Omental fat pad (tissue), 4 donors: ENCODE measurements around the gene RBFOX1. TPM values are rescaled to one million over a fixed set of nuclear protein-coding genes. Genes with fewer than 3 reads are reported as not detected.

Experiments used
- ATAC-seq: fragments of 150-250 bp; one replicate; pipeline ENCODE4 v1.9.1; 2016; ENCODE audit warnings: mild to moderate bottlenecking, moderate library complexity; ENCODE audit not compliant: low FRiP score
- DNase-seq: peaks from one replicate; pipeline ENCODE4 v3.0.0-alpha.2; 2019; ENCODE audit warnings: low spot score
- CTCF ChIP-seq, 3 donors: fragments of 450-650 bp; IDR thresholded peaks; one replicate each; pipeline ENCODE4 v1.5.1; 2016 to 2017; ENCODE audit warnings: antibody characterized with exemption in 3 of 3, mild to moderate bottlenecking in 3 of 3, moderate library complexity in 2 of 3
- total RNA-seq, 4 donors: library from RNA; depleted of rRNA; stranded (reverse); fragments of >200 nt; gene quantifications; one replicate each; pipeline ENCODE4 v1.1.0, GENCODE V29; 2016

Gene RBFOX1
- total RNA-seq, 4 donors from 2014 or later = 0.24 to 2.9 (median 1.1) TPM; not detected in 1

DNA sequence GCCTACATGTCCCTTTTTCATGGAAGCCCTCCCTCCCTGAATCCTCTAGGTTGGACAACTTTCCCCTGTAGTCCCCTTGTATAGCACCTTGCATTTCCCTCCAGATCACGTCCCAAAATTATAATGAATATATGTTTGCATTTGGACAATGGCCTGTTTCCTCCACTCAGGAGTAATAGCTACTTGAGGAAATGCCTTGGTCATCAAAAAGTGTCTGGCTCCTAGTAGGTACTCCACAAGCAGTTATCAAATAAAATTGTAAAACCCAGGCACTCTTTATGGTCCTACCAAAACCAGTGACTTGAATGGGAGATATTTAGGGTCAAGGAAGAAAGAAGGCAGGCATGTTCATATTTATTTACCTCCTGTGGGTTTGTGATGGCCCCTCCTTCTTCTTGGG, 59.6 kb downstream of the RBFOX1 start:
- ATAC-seq (no peak), DNase-seq (no peak)
- no peak for TF ChIP-seq CTCF (IDR thresholded peaks at IDR 0.05)

GRCh38 chr16:7393680-7394079, 61.0 kb downstream of the RBFOX1 start:
- no peak for ATAC-seq
- no peak for TF ChIP-seq CTCF (IDR thresholded peaks at IDR 0.05)
- no peak for DNase-seq

DNA sequence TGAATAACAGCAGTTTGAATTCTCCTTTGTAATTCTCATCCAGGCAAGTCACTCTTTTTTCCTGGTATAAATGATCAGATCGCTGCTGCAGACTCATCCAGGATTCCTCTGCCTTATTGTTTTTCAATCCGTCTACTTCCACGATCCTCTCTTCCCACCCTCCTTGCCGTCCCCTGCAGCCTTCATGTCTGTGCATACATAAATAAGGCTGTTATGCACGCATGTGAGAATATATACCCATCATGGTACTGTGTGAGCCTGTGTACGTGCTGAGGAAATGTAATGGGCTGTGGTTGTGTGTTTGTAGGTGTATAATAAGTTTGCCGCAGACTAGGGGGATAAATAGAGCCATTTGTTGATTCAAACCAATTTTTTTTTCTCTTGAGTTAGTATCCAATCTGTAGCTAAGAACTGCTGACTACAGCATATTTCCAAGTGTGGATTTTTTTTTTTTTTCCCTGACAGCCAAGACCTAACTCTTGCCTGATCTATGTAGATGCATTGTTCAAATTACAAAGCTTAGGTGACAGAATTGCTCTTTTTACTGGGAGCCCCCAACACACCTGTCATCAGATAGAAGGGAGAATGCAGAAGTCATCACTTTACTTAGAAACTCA, 62.2 kb downstream of the RBFOX1 start:
- TF ChIP-seq CTCF (IDR thresholded peaks at IDR 0.05) = no peak
- ATAC-seq (no peak), DNase-seq (no peak)

DNA sequence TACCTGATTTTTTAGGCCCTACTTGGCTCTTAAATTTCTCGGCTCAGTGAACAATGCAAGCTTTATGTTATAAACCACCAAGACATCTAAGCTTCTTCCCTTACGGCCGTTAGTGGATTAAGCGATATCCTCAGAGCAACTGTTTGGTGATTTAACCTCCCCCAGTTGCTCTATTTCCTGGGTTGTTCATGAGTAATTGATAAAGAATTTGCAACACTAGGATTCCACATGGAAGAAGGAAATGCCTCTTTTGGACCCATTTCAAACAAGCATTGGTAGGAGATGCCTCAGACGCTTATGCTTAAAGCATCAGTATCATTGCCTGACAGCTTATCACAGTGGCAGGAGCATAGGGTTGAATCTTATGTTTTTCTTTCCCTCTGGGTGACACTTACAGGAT, 65.3 kb downstream of the RBFOX1 start:
- no peak for TF ChIP-seq CTCF (IDR thresholded peaks at IDR 0.05)
- DNase-seq = no peak
- peak; percentile 78 for ATAC-seq

DNA sequence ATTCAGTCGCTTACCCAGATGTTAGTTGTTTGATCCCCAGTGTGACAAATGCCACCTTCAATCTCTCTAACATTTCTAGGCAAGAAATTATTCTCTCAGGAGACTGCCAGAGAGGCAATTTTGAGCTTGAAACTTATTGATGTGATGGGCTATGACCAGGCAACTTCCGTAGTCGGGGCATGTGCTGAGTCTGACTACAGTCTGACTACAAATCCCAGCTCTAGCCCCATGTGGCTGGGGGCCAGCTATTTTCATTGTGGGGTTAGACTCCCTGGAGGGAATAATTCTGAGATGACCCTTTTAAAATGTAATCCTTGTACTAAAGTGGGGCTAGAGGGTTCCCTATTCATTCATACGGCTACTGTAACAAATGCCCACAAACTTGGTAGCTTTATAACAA, 65.9 kb downstream of the RBFOX1 start:
- DNase-seq (no peak), ATAC-seq (no peak)
- no peak for TF ChIP-seq CTCF (IDR thresholded peaks at IDR 0.05)

GRCh38 chr16:7399296-7399695, 66.7 kb downstream of the RBFOX1 start:
- no peak for TF ChIP-seq CTCF (IDR thresholded peaks at IDR 0.05)
- DNase-seq = no peak
- no peak for ATAC-seq

- no peak for TF ChIP-seq CTCF (IDR thresholded peaks at IDR 0.05)
- ATAC-seq (no peak), DNase-seq (no peak)
Observed at GRCh38 chr16:7400117-7400890, 67.7 kb downstream of the RBFOX1 start.
